Midbrain (tissue), 1 donor: ENCODE data around the gene PEA15.

Experiments used
- DNase-seq: peaks from one replicate; lab custom pipeline; 2025; lab: John Stamatoyannopoulos, UW

PEA15 gene

DNA sequence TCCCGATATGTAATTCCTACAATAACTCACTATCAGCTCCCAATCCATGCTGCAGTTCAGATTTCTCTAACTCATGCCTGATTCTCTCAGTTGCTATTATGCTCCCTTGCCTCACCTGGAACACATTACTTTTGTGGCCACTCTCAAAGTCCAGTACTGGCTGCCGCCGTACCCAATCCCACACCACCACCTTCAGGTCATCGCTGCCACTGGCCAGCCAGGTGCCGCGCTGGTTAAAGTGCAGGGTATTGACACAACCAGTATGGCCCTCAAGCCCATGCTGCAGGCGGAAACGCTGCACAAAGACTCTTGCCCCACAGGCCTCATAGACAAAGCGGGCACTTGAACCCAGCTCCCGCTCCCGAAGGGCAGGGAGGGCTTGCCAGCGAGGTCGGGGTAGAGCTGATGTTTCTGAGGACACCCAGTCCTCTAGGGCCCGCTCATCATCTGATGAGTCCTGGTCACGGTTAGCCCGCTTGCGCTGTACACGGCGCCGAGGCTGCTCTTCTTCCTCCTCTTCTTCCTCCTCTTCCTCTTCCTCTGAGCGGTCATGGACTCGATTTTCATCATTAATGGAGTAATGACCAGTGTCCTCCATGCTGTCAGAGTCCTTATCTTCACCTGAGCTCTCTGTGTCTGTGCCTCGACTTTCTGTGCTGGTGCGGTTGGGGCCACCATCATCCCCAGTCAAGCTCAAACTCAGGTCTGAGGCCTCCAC is 34.6 kb downstream of the PEA15 start:
- DNase-seq, result no peak

DNA sequence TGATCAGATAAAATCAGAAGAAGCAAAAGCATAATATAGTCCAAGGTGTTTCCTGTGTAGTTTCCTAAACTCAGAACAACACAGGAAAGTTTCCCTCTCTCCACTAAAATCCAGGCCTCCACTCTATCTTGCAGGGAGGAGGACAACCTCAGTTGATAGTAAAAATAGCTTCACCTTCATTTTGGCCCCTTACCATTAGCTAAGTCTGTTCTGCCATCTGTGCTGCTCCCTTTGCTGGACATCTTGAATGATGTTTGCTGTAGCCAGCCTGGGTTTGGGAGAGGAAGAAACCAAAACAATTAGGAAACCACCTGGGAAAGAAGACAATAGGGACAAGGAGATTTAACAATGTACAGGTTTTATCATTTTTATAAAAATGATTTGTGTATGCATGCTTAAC is 38.6 kb downstream of the PEA15 start:
- no peak for DNase-seq

GRCh38 chr1:160244209-160244608 is 39.0 kb downstream of the PEA15 start:
- no peak for DNase-seq

GRCh38 chr1:160245434-160245833 is 40.2 kb downstream of the PEA15 start:
- DNase-seq, result no peak

DNA sequence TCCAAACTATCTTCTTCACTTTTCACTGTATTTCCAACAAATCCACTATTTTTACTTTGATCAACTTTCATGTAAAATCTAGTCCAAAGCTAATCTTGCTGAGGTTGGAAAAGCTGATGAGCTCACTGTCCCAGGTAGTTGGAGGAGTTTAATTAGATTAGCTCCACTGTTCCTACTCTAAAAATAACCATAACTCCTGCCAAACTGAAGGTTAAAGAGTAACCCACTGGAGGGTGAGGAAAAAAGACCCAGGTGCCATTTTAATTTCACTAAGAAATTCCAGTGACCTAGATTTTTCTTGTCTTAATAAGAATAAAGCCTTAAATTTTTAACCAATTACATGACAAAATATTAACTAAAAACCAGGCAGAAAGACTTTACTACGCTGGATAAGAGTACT is 41.9 kb downstream of the PEA15 start:
- no peak for DNase-seq

DNA sequence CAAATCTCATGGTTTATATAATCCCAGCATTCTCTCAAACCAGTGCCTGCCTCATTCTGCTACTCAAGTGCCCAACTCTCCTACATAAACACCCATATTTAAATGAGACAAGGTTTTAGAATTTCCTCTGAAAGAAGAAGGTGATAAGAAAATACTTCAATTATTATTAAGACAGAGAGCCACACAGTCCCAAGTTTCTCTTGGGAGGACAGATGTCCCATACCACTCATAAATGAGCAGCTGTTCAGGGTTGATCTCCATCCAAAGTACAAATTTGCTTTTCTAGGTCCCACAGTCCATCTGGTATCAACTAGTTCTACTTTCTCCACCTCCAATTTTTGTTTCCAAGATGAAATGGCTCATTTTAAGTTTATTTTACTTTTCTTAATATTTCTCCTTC is 45.8 kb downstream of the PEA15 start:
- no peak for DNase-seq

- peak; percentile 92 for DNase-seq
Observed at GRCh38 chr1:160251687-160252526, 46.7 kb downstream of the PEA15 start.

DNA sequence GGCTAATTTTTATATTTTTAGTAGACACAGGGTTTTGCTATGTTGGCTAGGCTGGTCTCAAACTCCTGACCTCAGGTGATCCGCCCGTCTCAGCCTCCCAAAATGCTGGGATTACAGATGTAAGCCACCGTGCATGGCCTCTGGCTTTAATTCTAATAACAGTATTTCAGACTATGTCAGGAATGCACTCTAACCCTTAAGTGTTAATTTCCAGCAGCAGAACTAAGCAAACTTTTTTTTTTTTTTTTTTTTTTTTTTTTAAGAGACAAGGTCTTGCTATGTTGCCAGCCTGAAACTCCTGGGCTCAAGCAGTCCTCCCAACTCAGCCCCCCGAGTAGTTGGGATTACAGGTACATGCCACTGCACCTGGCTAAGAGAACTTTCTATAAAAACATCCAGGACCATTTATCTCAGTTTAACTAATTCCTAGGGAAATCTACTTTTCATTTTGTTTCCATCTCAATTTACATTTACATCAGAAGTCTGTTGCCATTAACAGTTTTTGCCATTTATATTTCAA is 50.7 kb downstream of the PEA15 start:
- DNase-seq, result no peak

DNA sequence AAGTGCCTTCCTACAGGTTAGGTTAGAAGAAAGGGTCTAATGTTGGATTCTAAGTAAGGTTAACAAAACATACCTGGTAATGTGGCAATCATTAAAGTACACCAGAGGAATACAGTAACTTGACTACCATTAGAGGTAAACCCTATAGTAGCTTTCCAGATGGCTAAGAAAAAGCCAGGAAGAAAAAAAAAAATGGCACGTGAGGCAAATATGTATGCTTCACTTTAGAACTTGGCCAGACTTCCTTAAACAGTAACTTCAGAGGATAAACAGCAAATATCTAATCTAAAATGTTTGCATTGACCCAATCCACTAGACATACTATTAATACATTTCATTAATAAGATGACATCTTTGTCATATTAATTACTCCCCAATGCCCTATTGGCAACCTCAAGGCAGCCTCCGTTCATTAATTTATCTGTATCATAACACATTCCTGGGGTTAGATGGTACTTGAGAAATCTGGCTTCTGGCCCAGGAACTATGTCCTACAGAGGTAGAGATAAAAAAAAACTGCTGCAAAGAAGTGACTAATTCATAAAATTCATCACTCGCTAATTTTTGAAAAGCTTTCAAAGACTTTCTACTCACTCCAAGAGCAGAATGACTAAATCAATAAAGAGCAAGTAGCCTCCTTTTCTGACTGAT is 51.3 kb downstream of the PEA15 start:
- no peak for DNase-seq

DNA sequence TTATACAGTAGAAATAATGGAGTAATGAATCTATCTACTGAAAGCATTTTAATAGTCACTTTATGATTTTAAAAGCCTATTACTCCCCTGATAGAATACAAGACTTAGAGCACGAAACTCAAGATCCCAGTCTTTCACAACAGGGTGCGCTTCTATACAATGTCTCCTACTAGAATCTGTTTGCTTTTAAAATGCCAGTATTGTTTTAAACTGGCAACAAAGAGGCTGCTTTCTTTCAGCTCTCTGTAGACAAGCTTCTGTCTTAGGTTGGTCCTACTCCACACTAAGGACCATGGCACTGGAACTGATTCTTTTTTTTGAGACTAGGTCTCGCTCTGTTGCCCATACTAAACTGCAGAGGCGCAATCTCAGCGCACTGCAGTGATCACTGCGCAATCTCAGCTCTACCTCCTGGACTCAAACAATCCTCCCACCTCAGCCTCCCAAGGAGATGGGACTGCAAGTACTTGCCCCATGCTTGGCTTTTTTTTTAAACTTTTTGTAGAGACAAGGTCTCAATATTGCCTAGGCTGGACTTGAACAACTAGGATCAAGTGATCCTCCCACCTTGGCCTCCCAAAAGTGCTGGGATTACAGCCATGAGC is 52.3 kb downstream of the PEA15 start:
- peak; percentile 8 for DNase-seq

GRCh38 chr1:160258177-160258798 is 53.1 kb downstream of the PEA15 start:
- no peak for DNase-seq

DNA sequence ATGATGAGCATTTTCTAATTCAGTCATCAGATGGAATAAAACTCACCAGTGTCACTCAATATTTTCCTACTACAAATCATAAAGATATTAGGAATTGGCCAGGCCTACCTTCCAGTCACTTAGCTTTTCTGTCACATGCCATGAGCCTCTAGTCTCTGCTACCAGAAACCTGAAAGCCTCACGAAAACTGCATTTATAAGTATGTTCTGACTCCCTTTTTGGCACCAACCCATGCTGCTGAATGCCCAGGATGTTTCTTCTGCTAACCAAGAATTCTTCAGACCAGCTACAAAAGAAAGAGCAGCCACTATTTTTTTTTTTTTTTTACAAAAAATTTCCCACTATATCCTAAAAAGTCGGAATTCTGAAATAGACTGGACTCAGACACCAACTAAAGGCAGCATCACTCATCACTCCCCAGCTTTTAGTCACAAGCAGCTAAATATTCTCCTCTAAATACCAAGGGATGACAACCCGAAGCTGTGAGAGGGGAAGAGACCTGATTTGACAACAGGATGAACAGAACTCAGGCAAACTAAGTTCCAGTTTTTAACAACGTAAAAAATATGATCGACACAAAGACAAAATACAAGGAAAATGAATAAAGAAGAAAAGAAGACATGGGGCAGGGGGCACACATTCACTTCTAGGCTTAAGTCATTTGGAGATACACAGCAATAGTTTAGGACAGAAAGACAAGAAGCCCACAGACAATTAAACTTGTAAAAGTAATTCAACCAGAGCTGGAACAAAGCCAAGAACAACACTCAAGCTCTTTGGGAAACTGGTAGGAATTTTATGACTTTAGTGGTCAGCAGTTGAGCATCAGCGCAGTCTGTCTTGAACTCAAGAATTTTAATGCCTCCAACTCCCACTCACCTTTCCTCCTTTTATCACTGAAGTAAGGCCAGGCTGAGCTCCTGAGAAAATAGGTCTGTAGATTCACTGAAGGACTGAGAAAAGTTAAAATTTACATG is 55.5 kb downstream of the PEA15 start:
- DNase-seq, result no peak

GRCh38 chr1:160261556-160261892 is 56.3 kb downstream of the PEA15 start:
- DNase-seq, result peak; percentile 48

DNA sequence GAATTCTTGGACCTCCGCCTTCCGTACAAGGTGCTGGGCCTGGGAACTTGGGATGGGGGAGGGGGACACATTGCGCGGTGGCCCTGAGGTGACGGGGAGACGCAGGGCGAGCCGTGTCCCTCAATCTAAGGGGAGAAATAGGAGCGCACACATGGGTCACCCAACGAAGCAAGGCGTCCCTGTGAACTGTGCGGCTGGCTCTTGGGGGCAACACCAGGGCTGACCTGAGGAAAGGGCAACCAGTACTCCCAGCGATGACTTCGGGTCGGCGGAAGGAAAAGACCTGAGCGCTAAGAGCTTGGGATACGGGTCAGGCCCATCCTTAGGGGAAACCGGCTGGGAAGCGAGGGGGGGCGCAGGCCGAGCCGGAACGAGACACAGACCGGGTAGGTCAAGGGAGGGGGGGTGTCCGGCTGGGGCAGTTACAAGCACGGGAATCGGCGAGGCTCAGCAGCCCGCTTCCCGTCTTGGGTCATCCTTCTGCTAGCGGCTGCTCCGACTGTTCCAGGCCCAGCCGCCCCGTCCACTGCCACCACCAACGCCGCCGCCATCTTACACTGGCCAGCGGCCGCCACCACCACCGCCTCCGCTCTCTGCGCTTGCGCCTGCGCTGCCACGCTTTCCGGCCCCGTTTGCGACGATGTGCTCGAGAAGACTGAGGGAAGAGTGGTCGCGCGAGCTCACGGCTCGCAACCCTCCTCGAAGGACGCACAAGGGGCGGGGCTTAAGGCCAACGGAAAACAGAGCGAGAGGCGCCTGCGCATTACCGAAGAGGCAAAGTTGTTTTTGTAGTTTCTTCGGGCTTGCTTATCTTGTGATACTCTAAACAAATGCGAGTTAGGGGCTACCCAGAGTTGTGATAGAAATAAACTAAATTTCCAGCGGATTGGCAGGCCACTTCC is 57.0 kb downstream of the PEA15 start, which contains the start of gene DCAF8:
Gene DCAF8, minus strand, starts transcription at position 657 of the 902 bp plus-strand sequence. CDS start 18,541 bp downstream, outside the sequence.
- DNase-seq, result peak; percentile 99

DNA sequence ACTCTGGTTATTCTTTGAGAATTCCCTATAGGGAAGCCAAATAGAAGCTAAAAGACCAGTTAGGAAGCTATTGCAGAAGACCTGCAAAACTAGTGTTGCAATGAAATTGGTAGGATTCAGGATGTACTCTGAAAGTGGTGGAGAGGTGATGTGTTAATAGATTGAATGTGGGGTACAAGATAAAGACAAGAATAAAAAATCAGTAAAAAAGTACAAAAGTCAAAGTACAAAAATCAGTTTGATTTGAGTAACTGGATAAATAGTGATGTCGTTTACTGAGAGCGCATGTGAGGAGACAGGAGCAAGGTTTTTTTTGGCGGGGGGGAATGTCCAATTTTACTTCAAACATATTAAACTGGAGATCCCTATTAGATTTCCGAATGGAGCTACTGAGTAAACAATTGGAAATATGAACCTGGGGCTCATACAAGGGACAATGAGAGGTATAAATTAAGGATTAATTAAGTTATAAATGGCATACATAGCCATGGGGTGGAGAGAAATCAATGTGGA is 59.7 kb downstream of the PEA15 start:
- no peak for DNase-seq
